Measurements from ENCODE around the gene PTAR1. TPM values are rescaled to one million over a fixed set of nuclear protein-coding genes. Genes with fewer than 3 reads are reported as not detected.

Gene PTAR1
- total RNA-seq, 1 experiment from 2014 or later: 21.4 TPM

Other genes starting within 250 kb of the PTAR1 start
- 0.55 and 6.5 TPM in 2 replicates for gene APBA1, start 87.6 kb downstream of the PTAR1 start, total RNA-seq (2014; rRNA removed; shearing (Covaris generic); ENCODE audit: low replicate concordance)
- gene CFAP95, start 60.8 kb upstream of the PTAR1 start, total RNA-seq (2014; rRNA removed; shearing (Covaris generic); ENCODE audit: low replicate concordance): not detected in 2 replicates